GM19395 (cell line): ENCODE results near the gene GLYAT.
"Not testable (repeated sequence)": the region's sequence is repeated elsewhere in the genome, so short reads cannot be mapped to it uniquely, and the experiment has no call there.

Experiments used
- ATAC-seq: cut with Tn5 transposase; IDR thresholded peaks from one replicate; pipeline ENCODE4 v1.9.1; 2021; ENCODE audit warnings: mild to moderate bottlenecking, moderate library complexity; ENCODE audit not compliant: unreplicated experiment

Gene GLYAT

GRCh38 chr11:58744988-58745704 is 13.4 kb upstream of the GLYAT start:
- ATAC-seq: no peak

GRCh38 chr11:58742981-58743880 is 11.5 kb upstream of the GLYAT start:
- no peak for ATAC-seq

GRCh38 chr11:58742140-58742539 is 10.4 kb upstream of the GLYAT start:
- ATAC-seq: peak; percentile 77

- ATAC-seq: no peak
Observed at GRCh38 chr11:58741127-58741526, 9.4 kb upstream of the GLYAT start.

DNA sequence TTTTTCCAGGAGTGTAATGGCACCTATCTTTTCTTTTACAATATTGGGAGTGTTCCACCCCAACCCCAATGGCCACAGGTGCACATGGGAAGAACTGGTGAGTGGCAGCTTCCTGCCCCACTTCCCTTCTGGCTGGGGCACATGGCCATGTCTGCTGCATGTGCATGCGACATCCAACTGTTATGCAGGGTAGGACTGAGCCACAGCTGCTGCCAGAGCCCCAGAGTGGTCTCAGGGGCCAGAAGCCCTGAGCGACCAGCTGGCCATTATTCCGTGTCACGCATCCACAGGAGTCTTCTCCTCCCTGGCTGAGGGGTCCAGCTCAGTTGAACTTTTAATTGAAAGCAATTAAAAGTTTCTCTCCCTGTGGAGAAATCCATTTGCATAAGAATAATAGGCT is 8.7 kb upstream of the GLYAT start:
- ATAC-seq: no peak

GRCh38 chr11:58739725-58740430 is 8.1 kb upstream of the GLYAT start:
- ATAC-seq: no peak

DNA sequence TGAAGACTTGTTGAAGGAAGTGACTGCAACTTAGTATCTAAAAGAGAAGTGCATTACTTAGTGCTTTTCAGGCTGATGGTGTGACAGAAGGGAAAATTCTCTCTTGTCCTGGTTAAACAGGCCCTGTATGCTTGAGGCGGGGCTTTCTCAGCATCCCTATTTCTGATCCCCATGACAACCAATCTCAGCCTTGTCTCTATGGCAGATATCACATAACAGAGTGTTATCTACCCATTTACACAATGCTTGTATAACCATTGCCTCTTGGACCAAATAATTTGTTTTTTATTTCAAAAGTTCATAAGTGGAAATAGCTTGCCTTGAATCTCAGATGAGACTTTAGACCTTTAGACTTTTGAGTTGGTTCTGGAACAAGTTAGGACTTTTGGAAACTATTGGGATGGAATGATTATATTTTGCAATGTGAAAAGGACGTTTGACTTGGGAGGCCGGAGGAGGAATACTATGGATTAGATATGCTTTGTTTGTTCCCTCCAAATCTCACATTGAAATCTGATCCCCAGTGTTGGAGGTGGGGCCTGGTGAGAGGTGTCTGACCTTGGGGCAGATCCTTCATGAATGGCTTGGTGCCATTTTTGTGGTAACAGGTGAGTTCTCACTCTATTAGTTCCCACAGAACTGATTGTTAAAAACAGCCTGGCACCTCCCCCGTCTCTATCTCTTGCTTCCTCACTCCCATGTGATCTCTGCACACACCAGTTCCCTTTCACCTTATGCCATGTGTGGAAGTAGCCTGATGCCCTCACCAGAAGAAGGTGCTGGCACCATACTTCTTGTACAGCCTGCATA is 3.1 kb upstream of the GLYAT start:
- ATAC-seq: no peak

GRCh38 chr11:58730507-58731089 is 1.1 kb downstream of the GLYAT start:
- ATAC-seq: no peak

- ATAC-seq: no peak
Observed at GRCh38 chr11:58727415-58727797, 4.3 kb downstream of the GLYAT start.

DNA sequence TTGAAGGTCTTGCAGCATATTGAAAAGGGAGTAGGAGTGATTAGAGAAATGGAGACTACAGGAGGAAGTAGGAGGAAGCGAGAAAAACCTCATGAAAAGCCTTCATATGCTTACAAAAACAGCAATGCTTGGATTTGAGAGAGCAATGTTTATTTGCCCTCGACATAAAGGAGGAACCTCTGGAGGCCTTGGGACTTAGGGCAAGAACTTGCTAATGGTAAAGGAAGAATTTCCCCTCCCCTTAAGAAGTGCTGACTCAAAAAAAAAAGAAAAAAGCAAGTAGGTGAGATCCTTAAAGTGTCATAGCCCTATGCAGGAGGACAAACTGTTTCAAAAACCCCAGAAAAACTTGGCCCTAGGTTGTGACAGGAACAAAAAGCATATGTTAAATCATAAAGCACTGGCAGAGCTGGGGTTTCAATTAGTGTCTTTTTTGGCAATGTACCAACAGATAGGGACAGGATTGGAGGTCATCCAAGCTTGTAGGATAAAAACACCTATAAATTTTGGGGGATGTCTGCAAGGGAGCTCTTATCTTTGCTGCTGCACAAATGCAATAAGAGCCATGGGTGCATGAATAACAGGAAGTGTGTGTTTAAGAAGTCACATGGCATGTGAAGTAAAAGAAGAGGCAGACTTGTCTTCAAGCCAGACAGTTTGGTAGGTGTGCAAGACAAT is 4.9 kb downstream of the GLYAT start:
- no peak for ATAC-seq

- no peak for ATAC-seq
Observed at GRCh38 chr11:58719406-58720117, 12.2 kb downstream of the GLYAT start.

DNA sequence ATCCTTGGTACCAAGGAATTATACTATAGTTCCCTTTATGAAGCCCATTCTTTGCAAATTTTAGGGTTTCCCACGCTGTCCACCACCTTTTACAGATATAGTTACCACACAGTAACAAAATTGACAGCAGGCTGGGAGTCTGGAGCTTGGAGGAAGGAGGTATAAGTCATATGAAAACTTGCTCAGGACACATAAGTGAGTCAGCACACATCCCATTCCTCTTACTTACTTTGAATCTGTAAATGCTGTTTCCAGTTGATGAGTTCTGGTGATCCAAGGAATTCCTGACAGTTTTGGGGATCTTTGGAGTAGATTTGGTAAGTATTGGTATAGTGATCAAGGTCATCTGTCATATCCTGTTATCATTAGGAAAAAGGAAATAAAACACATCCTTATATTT is 19.2 kb downstream of the GLYAT start:
- ATAC-seq: no peak

DNA sequence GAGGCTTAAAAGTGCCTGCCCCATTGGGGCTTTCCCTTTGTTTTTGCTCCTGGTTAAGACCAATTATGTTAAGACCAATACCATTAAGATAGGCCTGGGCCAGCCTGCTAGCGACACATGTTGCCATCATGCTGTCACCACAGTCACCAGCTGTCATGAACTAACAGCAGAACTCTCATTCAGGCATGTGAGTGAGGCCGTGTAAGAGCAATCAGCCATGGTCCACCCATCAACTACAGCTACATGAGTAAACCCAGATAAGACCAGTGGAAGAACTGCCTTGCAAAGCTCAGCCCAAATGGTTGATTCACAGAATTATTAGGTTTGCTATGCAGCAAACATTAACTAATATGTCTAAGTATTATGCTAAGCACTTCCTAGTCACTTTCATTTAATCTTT is 19.9 kb downstream of the GLYAT start:
- ATAC-seq: no peak

DNA sequence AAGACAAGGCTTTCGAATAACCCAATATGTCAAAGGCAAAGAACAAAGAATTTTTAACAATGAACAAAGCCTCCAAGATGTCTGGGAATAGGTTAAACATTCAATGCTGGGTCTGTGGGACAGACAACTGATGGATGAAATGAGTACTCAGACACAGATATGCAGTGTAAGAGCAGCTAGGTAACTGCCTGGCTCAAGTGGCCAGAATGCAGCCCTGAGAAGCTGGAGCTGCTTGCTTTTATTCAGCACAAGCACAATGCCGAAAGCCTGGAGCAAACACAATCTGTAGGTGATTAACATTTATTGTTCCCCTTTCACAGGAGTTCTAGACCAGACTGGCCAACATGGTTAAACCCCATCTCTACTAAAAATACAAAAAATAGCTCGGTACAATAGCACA is 24.0 kb downstream of the GLYAT start:
- ATAC-seq: no peak

- not testable (repeated sequence) for ATAC-seq
Observed at GRCh38 chr11:58696825-58697224, 34.9 kb downstream of the GLYAT start.

DNA sequence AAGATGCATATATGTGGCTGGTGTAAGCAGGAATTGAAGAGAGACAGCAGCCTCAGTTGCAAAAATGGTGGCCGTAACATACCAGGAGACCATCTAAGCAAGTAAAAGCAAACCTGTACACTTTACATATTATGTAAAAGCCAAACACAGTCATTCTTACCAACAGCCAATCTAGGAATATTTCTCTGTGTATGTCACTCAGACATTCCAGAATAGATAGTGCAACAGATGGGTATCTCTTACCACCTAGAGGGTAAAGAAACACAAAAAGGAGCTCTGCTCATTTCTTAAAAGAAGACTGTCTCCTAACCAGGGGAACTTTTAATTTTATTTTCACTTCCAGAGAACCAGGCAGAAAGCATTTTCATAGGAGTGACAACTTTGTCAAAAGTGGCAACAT is 38.7 kb downstream of the GLYAT start:
- ATAC-seq: no peak

GRCh38 chr11:58691675-58692074 is 40.1 kb downstream of the GLYAT start:
- ATAC-seq: no peak

DNA sequence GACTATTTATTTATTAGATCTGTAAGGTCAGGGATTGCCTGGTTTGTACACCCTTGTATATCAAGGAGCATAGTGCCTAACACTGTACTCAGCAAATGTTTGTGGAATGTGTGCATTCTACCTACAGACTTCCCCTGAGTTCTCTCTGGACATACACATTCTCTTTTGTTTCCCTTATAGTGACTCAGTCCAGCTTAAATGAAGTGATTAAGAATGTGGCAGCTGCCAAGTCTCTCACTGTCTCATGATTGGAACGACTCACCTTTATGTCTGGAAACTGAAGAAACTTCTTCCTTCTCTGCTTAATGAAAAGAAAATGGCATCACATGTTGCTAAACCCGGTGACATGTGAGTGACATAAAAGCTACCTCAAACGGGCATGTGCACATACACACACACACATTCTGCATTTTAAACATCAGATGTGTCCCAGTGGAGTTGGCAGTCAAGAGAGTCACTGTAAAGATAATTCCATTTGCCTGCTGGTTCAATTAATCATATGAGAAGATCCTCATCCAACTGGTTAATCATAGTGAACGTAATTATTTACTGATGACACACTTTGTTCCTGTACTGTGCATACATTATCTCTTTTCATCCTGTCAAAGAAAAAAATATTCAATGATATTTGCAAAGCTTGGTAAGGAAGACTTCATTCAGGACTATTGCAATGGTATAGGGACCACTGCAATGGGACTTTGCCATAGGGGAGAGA is 42.8 kb downstream of the GLYAT start:
- ATAC-seq: no peak
